K562 (cell line): ENCODE data around the gene KAT7.

Source experiments
- RCOR1 ChIP-seq, 2 experiments: IDR thresholded peaks; 2 replicates each; pipeline ENCODE4 v1.6.1; 2012; ENCODE audit warnings: low read depth in 2 of 2, low read length in 2 of 2, borderline replicate concordance in 1 of 2, improper control_type of control experiment in 1 of 2
- SMAD4 ChIP-seq: fragments of 250-450 bp; sonication (Bioruptor Pico); conservative IDR thresholded peaks from 2 replicates; pipeline ENCODE4 v1.8.0; 2021; ENCODE audit warnings: inconsistent platforms, mild to moderate bottlenecking, moderate library complexity
- ZNF24 ChIP-seq: fragments of 450-650 bp; IDR thresholded peaks from 2 replicates; pipeline ENCODE4 v1.6.1; 2016
- TF ChIP-seq, protein P1 (sequence below): sonication (generic); formaldehyde crosslinking; IDR thresholded peaks from 2 replicates; pipeline ENCODE4 v1.8.0; 2022; ENCODE audit warnings: mild to moderate bottlenecking, low read depth, missing genetic modification reagents

GRCh38 chr17:49872754-49873377, 84.4 kb downstream of the KAT7 start:
- TF ChIP-seq SMAD4 (CRISPR knock-in tag): no peak
- TF ChIP-seq, protein P1, sequence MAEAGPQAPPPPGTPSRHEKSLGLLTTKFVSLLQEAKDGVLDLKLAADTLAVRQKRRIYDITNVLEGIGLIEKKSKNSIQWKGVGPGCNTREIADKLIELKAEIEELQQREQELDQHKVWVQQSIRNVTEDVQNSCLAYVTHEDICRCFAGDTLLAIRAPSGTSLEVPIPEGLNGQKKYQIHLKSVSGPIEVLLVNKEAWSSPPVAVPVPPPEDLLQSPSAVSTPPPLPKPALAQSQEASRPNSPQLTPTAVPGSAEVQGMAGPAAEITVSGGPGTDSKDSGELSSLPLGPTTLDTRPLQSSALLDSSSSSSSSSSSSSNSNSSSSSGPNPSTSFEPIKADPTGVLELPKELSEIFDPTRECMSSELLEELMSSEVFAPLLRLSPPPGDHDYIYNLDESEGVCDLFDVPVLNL (CRISPR knock-in tag): no peak
- no peak for TF ChIP-seq RCOR1 (IDR thresholded peaks at IDR 0.05; ENCODE audit: borderline replicate concordance in 1 of 2, low read depth in 2 of 2, low read length in 2 of 2)
- no peak for TF ChIP-seq ZNF24
